Ureter (tissue), 1 donor: ENCODE results near the gene CCNDBP1. TPM values are rescaled to one million over a fixed set of nuclear protein-coding genes. Genes with fewer than 3 reads are reported as not detected.
"Not testable (repeated sequence)": the region's sequence is repeated elsewhere in the genome, so short reads cannot be mapped to it uniquely, and the experiment has no call there.

Experiments
- DNase-seq: peaks from one replicate; pipeline ENCODE4 v3.0.0-alpha.2; 2020; ENCODE audit warnings: low spot score
- total RNA-seq: library from RNA; stranded (reverse); gene quantifications from one replicate; pipeline ENCODE4 v1.2.4, GENCODE V29; 2023
- donor health status: DM: yes; HTN: yes; CAD: no.

The CCNDBP1 gene
- total RNA-seq, 1 donor from 2014 or later = 55.2 TPM

DNA sequence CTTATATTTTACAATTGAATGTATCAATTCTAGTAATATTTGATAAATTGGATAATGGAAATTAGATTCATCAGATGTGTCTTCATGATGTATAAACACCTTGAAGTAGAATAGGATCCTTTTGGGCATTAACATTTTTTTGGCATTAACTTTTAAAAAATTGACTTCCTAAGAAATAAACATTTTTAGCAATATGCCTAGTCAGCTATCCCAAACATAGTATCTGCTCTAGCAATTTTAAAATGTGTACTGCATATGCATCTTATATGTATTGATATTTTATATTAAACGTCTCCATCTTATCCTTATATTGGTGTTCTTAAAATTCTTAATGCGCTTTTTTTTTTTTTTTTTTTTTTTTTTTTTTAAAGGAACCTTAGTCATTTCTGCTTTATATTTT, 8.5 kb downstream of the CCNDBP1 start:
- no peak for DNase-seq

DNA sequence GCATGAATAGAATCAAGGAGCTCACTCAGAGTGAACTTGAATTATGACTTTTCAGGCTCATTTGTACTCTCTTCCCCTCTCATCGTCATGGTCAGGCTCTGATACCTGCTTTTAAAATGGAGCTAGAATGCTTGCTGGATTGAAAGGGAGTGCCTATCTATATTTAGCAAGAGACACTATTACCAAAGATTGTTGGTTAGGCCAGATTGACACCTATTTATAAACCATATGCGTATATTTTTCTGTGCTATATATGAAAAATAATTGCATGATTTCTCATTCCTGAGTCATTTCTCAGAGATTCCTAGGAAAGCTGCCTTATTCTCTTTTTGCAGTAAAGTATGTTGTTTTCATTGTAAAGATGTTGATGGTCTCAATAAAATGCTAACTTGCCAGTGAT, 9.6 kb downstream of the CCNDBP1 start:
- no peak for DNase-seq

DNA sequence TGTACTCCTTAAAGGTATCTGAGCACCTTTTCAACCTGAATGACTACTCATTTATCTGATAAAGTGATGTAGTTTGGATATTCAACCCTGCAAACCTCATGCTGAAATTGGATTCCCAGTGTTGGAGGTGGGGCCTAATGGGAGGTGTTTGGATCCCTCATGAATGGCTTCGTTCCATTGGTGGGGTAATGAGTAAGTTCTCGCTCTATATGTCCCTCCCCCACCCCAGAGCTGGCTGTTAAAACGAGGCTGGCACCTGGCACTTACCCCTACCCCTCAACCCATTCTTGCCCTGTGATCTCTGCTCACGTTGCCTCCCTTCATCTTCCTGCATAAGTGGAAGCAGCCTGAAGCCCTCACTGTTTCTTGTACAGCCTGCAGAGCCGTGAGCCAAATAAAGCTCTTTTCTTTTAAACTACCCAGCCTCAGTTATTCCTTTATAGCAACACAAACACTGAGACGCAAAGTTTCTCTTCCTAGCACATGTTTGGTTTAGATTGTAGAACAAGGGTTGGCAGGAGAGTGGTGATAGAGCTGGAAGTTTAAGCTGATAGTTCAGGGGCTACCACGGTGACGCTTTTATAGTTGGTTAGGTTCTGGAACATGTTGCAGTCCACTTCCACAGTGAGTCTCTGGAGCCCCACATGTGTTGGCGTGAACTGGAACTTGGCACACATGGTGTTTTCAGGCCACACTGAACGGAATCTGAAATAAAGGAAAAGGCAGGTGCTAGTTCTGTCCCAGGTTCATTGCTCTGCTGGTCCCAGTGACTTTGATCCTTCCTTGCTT, 11.8 kb downstream of the CCNDBP1 start:
- no peak for DNase-seq

DNA sequence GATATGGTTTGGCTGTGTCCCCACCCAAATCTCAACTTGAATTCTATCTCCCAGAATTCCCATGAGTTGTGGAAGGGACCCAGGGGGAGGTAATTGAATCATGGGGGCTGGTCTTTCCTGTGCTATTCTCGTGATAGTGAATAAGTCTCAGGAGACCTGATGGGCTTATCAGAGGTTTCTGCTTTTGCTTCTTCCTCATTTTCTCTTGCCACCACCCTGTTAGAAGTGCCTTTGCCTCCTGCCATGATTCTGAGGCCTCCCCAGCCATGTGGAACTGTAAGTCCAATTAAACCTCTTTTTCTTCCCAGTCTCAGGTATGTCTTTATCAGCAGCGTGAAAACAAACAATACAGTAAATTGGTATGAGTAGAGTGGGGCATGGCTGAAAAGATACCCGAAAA, 12.6 kb downstream of the CCNDBP1 start:
- not testable (repeated sequence) for DNase-seq

DNA sequence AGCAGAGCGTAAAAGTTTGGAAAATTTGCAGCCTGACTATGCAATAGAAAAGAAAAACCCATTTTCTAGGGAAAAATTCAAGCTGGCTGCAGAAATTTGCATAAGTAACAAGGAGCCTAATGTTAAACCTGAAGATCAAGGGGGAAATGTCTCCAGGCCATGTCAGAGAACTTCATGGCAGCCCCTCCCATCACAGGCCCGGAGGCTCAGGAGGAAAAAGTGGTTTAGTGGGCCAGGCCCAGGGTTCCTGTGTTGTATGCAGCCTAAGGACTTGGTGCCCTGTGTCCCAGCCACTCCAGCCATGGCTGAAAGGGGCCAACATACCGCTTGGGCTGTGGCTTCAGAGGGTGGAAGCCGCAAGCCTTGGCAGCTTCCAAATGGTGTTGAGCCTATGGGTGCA, 13.4 kb downstream of the CCNDBP1 start:
- not testable (repeated sequence) for DNase-seq

DNA sequence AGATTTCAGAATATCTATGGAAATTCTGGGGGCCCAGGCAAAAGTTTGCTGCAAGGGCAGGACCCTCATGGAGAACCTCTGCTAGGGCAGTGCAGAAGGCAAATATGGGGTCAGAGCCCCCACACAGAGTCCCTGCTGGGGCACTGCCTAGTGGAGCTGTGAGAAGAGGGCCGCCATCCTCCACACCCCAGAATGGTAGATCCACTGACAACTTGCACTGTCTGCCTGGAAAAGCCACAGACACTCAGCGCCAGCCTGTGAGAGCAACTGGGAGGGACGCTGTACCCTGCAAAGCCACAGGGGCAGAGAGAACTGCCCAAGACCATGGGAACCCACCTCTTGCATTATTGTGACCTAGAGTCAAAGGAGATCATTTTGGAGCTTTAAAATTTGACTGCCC, 13.8 kb downstream of the CCNDBP1 start:
- no peak for DNase-seq

DNA sequence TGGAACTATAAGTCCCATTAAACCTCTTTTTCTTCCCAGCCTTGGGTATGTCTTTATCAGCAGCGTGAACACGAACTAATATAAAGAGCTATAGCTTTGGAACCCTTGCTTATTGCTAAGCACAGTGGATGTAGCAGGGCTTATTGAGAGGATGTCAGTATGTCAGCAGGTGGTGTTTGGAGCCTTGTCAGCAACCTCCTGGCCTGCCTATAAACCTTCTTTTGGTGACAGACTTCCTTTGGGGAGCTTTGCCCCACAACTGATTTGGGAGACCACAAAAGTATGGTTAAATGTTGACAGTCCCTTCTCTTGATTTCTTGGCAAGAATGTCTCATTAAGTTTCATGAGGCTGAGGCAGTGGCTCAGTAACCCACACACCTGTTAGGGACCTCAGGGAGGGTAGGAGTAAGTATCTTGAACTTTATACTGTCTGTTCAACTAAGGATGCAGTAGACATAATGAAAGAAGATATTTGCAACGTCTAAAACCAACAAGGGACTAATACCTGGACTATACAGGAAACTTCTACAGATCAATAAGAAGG, 14.8 kb downstream of the CCNDBP1 start:
- DNase-seq = no peak

DNA sequence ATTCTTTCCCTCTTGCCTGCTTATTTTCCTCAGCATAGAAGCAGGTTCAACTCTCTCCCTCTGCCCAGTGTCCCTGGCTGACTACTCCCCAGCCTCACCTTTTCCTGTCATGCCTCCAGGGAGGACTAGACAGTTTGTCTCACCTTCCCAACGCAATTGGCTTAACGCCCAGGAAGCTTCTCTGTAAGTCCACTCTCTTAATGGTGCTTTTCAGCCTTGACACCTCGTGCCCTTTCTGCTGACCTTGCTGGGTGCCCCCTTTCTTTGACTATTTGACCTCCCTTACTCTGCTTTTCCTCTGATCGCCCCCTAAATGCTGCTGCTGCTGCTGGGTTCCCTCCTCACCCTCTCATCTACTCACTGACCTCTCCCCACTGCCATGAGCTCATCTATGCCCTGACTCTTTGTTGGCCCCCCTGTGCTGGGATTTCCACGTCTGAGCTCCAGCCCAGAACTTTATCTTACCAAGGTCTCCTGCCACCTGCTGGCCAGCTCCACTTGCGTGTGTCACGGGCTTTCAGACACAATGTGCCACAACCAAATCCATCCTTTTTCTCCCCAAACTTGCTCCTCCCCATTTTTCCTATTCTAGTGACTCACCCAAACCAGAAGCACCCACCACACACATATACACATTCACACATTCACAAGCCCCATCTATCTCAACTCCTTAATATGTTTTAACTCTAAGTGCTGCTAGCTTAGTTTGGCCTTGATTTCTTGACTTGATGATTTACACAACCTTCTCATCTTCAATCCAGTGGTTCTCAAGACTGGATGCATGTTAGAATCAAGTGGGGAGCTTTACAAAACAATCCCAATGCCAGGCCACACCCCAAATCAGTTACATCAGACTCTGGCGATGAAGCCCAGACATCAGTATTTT, 19.1 kb downstream of the CCNDBP1 start:
- DNase-seq = no peak

DNA sequence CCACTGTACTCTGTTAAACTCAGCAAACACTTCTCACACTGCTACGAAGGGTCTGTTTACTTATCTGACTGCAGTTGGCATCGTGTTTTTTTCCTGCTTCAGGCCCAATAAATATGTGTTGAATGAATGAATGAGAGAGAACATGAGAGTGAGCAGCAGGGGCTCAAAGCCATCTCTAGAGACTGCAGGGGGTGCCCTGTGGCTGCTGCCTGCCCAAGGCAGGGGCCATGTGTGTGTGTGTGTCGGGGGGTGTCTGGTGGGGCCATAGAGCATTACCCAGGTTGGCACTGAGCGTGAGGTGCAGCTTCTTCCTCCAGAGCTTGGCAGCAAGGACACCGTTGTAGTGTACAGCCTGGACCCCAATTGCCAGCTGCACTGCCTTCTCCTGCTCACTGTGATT, 20.9 kb downstream of the CCNDBP1 start:
- DNase-seq = no peak

DNA sequence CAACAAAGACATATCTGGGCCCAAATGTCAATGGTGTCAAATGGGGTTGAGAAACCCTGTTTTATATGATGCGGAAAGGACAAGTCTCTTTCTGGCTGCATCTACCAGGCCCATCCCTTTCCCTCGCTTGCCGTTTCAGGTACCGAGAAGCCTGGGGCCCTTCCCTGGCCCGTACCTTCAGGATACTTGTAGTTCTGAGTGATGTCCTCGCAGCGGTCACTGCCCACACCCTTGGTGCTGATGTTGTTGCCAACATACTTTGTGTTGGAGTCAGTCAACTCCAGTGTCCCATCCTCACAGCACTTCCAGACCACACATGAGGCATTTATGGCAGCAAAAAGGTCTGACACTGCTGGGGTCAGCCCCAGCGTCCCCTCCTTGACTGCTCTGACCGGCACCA, 21.8 kb downstream of the CCNDBP1 start:
- no peak for DNase-seq

DNA sequence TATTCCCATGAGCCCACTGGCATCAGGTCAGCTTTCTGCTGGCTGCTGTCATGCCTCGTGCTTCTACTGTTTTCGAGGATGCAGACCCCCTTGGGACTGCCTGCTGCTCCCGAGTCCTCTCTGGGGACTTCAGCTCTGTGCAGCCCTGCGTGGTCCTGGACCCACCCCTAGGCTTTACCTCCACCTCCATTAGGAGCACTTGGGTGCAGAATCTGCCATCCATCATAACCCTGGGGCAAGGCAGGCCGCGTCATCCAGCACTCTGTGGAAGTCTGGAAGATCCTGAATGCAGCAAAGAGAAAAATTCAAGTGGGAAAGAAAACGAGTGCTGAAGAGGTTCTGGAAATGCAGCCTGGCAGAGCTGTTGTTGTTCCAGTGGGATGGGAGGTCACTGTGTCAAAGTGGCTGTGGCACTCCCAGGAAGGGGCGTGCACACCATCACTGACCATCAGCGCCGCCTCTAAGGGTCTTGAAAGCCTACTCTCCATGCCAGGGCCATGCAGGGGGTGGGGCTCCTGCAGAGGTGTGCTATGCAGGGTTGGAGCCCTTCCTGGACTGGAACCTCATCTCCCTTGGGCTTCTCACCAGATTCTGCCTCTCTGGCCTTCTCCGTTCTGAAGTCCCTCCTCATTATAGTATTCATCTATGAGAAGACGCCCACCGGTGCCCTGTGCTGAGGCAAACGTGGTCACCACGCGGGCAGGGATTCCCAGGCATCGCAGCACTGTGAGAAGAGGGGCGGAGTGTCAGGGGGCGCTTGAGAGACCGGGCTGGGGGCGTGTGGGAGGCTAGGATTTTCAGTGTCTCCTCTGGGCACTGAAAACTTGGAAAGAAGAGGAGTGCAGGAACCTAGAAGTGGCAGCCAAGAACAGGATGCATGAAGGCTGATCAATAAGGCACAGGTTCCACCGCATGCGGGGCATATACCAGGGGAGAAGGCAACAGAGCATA, 23.1 kb downstream of the CCNDBP1 start:
- no peak for DNase-seq

DNA sequence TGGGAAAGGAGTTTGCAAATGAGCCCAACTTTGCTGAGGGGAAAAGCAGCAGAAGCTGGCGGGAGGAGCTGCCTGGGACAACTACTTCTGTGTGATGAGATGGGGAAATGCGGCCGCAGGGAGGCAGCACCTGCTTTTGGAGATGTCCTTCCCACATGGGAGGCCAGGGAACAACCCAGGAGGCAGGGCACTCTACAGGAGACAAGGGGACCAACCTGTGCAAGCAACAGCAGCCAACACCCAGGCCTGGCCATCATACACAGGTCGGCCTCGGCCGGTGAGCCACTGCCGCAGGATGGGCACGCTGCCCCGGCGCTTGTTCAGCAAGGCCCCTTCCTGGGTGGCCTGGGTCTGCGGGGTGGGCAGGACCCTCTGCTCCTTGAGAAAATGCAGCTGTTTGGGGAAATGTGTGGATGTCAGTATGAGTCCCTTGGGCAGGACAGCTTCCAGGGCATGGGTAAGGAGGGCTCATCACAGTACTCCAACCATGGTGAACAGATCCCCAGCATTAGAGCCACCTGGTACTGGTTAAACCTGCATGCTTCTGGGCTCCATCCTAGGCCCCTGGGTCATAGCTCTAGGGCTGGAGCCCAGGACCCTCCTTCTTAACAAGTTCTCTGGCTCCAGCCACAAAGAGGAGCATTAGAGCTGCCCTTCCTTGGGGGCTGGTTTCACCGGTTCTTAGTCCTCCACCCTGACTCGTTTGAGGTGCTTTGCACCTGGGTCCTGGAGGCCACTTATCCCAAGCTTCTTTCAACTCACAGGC, 24.0 kb downstream of the CCNDBP1 start:
- DNase-seq = no peak

DNA sequence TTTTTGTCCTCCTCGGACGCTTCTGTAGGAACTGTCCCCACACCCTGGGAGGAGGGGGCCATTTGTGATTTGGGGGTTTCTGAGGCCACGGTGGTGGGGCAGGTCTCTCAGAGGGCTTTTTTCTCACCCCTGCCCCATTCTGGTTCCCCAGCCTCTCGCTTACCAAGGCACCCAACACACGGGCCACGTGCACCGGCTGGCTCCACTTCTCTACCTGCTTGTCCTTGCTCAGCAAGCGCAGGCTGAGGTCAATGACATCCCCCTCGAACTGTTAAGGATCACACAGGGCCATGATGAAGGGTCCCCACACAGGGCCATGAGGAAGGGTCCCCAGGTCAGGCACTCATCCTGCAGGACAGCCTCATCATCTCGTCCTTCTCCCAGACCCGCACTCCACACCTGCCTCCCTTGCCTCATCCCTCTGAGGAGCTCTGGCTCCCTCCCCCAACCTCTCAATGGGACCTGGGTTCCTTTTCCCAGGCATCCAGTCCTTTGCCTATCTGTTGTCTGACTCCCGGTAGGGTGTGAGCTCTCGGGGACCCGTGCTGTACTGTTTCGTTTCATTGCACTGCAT, 25.1 kb downstream of the CCNDBP1 start:
- no peak for DNase-seq

DNA sequence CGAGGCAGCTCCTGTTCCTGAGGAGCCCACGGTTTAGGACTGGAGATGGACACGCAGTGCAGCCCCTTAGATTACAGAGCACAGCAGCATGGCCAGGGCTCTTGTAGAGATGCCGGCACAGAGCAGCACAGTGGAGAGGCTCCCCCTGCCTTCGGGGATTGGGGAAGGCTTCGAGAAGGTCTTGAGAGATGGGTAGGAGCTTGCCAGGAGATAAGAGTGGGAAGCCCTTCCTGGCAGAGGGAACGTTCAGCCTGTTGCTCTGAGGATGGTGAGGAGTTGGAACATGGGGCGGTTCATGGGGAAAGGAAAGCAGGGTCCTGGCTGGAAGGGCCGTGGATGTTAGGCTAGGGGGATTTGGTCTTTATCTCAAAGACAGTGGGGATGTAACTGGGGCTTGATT, 25.6 kb downstream of the CCNDBP1 start:
- DNase-seq = no peak

DNA sequence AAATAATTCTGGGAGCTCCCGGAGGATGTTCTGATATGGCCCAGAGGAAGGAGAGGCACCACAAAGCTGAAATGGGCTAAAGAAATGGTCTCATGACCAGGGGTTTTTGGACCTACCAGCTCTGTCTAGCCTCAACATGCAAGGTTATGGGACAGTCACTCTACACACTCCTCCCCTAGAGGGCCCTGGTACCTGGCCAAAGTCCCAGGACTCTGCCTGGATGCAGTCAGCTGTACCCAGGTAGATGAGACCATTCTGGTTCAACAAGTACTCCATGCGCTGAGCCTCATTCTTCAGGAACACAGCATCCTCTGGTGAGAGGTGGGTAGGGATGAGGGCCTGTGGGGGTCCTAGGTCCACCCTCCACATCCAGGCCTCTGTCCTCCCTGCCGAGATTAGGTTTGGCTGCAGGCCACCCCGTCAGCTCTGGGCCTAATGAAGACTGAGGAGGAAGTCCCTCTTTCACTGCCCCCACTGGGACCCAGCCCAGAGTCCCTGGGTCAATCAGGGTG, 26.1 kb downstream of the CCNDBP1 start:
- no peak for DNase-seq

DNA sequence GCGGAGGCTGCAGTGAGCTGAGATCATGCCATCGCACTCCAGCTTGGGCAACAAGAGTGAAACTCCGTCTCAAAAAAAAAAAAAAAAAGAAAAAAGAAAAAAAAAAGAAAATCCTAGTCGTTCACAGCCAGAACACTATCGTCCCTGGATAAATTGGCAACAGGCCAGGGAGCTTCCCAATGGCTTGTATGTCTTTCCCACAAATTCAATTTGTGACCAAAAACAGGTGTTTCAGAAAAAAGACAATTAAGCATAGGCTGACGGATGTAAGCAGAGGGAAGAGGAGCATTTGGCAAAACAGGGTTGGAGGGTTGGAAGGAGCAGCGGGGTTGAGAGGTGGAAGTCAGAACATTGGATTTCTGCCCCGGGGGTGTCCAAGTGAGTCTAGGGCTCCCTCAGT, 27.1 kb downstream of the CCNDBP1 start:
- no peak for DNase-seq

DNA sequence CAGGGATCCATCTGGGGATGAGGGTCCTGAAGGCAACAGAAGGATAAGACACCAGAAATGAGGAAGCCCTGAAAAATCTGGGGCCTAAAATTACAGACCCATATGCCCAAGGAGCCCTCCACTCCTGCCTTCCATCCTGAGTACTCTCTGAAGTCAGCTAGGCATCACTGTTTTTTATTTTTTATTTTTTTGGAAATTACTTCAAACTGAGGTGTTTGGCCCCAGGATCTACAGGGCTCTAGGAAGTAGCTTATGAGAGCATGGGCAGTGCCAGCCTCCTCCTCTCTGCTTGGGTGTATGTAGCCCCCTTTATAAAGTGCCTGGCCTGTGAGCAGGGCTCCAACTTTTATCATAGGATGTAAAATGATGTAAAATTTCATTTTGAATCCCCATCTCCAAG, 27.7 kb downstream of the CCNDBP1 start:
- no peak for DNase-seq

DNA sequence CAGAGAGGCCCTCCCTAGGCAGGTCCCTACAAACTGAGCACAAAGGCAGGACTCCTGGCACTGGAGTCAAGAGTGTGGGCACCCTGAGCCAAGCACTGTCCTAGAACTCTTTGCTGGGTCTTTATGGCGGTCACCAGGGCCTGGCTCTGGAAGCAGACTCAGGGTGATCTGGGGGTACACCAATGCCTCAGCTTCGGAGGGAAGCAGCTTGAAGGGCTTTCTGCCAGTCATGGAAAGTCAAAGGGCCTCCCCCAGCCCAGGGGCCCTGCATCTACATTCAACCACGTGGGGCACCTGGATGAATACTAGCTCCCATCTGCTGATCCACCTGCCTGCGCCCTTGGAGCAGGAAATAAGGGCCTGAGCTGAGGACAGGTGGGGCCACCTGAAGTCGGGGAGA, 28.3 kb downstream of the CCNDBP1 start:
- DNase-seq = no peak

DNA sequence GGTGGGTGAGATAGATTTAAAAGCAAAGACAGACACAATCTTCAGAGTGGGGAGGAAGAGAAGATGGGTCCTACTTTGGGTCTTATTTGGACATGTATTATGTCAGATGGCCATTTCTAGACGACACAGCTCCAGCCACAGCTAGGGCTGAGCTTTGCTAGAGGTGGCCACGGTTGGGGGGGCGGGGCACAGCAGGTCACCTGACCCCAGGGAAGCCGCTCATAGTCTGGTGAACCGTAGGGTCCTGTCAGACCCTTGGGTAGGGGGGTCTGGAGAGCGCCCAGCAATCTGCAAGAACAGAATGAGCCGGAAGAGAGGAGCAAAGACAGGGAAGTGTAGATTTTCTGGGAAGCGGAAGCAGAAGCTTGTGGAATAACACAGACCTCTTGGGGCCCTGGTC, 29.0 kb downstream of the CCNDBP1 start:
- no peak for DNase-seq

DNA sequence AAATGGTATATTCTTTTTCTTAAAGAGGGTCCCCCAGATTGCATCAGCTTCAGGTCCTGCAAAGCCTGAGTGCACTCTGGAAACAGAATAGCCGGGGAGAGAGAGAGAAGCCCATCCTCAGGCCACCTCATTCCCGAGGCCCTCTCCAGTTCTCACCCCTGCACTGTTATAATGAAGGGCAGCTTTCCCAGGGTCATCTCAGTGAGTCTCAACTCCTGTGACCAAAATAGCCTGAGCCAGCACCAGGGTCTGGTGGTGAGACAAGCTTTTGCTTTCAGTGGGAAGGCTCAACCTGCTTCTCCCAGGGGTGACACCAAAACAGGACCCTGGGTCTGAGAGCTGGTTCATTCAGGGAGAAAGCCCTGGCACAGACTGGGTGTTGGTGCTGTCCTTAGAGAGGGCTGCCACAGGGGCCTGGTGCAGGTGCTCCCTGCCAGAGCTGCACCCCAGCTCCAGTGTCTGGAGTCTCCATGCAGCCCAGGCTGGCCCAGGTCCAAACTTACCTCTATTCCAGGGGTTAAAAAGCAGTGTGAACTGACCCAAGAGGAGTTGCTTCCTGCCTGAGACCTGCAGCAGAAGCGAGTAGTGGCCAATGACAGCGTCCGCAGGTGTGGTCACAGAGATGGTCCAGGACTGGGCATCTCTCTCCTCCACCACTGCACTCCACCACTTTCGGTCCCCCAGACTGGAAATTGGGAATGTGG, 29.5 kb downstream of the CCNDBP1 start:
- DNase-seq = no peak
